Endothelial cell of umbilical vein (primary cell): ENCODE measurements around the gene SPAG5. TPM values are rescaled to one million over a fixed set of nuclear protein-coding genes. Genes with fewer than 3 reads are reported as not detected.
A peak's percentile ranks its signal among the peaks of the same experiment; 100 is the strongest.

Source experiments
- BruUV-seq: library from RNA; stranded (reverse); fragments of 400-500 nt; replicated peaks from 2 replicates; lab custom pipeline; 2021; lab: Mats Ljungman, UMichigan
- CTCF ChIA-PET: fragments of 300-600, 350-600 bp; sonication (Branson Sonifier 250); formaldehyde crosslinking; loops from one replicate; lab custom pipeline; 2021; ENCODE audit warnings: antibody characterized with exemption, inconsistent platforms; lab: Charles Lee
- POLR2A ChIA-PET: fragments of 300-600, 350-600 bp; sonication (Branson Sonifier 250); formaldehyde crosslinking; loops from one replicate; lab custom pipeline; 2021; ENCODE audit warnings: antibody characterized with exemption, inconsistent platforms; lab: Charles Lee
- DNase-seq: peaks from one replicate; pipeline ENCODE4 v3.0.0-alpha.2; 2011; ENCODE audit warnings: low read depth, low spot score
- FAIRE-seq: peaks from 2 replicates; lab custom pipeline; 2011; peaks lifted over from hg19 to GRCh38; lab: Jason Lieb, UNC
- H2AFZ ChIP-seq: 2 replicates; pipeline ENCODE4 v1.6.0; 2012; ENCODE audit warnings: low read depth, low read length, control low read depth, inconsistent platforms
- H3K27ac ChIP-seq: 2 replicates; pipeline ENCODE4 v1.5.1; 2011; ENCODE audit warnings: low read depth, mild to moderate bottlenecking, control low read depth, low read length, moderate library complexity; ENCODE audit not compliant: insufficient read depth
- H3K27me3 ChIP-seq, 2 experiments: 2 replicates each; pipeline versions ENCODE4 v1.6.0 to v1.6.1; 2011; ENCODE audit warnings: low read length in 2 of 2, mixed read lengths in 1 of 2; ENCODE audit not compliant: control insufficient read depth in 2 of 2, insufficient read depth in 2 of 2
- H3K36me3 ChIP-seq, 2 experiments: 2 replicates in 1 of 2; 3 replicates in 1 of 2; pipeline ENCODE4 v1.5.1; 2011; ENCODE audit warnings: low read length in 2 of 2, mild to moderate bottlenecking in 1 of 2, moderate library complexity in 1 of 2; ENCODE audit not compliant: control insufficient read depth in 2 of 2, insufficient read depth in 2 of 2; ENCODE audit errors: extremely low read depth in 1 of 2
- H3K4me1 ChIP-seq: 3 replicates; pipeline ENCODE4 v1.5.1; 2011; ENCODE audit warnings: mild to moderate bottlenecking, low read length; ENCODE audit not compliant: control insufficient read depth, insufficient read depth; ENCODE audit errors: extremely low read depth
- H3K4me2 ChIP-seq: 2 replicates; pipeline ENCODE4 v1.6.1; 2011; ENCODE audit warnings: low read length, control low read depth, mixed read lengths; ENCODE audit not compliant: insufficient read depth
- H3K4me3 ChIP-seq, 3 experiments: fragments of 200-600 bp in 1 of 3; sonication (generic), shearing (Covaris generic) in 1 of 3; replicated peaks in 1 of 3; 2 replicates each; pipeline ENCODE4 v1.5.1; 2011 to 2016; ENCODE audit warnings: control low read depth in 3 of 3, low read length in 3 of 3, mild to moderate bottlenecking in 2 of 3, inconsistent platforms in 1 of 3, low read depth in 1 of 3, moderate library complexity in 1 of 3; ENCODE audit not compliant: insufficient read depth in 1 of 3
- H3K79me2 ChIP-seq: 2 replicates; pipeline ENCODE4 v1.6.0; 2012; ENCODE audit warnings: low read length, inconsistent platforms; ENCODE audit not compliant: control insufficient read depth, insufficient read depth
- H3K9ac ChIP-seq: replicated peaks from 2 replicates; pipeline ENCODE3; 2011; ENCODE audit warnings: low read length, control low read depth; ENCODE audit not compliant: insufficient read depth; ENCODE audit errors: extremely low read depth
- H3K9me1 ChIP-seq: replicated peaks from 3 replicates; pipeline ENCODE4 v1.6.0; 2011; ENCODE audit warnings: mild to moderate bottlenecking, low read length; ENCODE audit not compliant: control insufficient read depth, insufficient read depth; ENCODE audit errors: extremely low read depth
- H3K9me3 ChIP-seq: replicated peaks from 2 replicates; pipeline ENCODE4 v1.5.1; 2012; ENCODE audit warnings: low read length, inconsistent platforms; ENCODE audit not compliant: control insufficient read depth, insufficient read depth
- H4K20me1 ChIP-seq: replicated peaks from 2 replicates; pipeline ENCODE3; 2011; ENCODE audit warnings: mild to moderate bottlenecking, low read length; ENCODE audit not compliant: control insufficient read depth, insufficient read depth; ENCODE audit errors: extremely low read depth
- CTCF ChIP-seq, 2 donors: IDR thresholded peaks; 1 replicate in 1 of 2; 2 replicates in 1 of 2; pipeline ENCODE4 v1.5.1; 2011; ENCODE audit warnings: low read length in 2 of 2, mild to moderate bottlenecking in 2 of 2, moderate library complexity in 2 of 2, control low read depth in 1 of 2, inconsistent platforms in 1 of 2, low read depth in 1 of 2; ENCODE audit not compliant: insufficient read depth in 1 of 2; ENCODE audit errors: extremely low read depth in 1 of 2
- EZH2 ChIP-seq: IDR thresholded peaks from 2 replicates; pipeline ENCODE4 v1.6.1; 2012; ENCODE audit warnings: borderline replicate concordance, low read depth, mild to moderate bottlenecking, moderate library complexity, low read length, inconsistent platforms; ENCODE audit not compliant: severe bottlenecking
- FOS ChIP-seq: IDR thresholded peaks from 2 replicates; pipeline ENCODE4 v1.6.1; 2011; ENCODE audit warnings: mild to moderate bottlenecking, low read length, moderate library complexity, borderline replicate concordance; ENCODE audit not compliant: insufficient read depth
- GATA2 ChIP-seq: IDR thresholded peaks from 2 replicates; pipeline ENCODE4 v1.7.0; 2011; ENCODE audit warnings: low read depth, mild to moderate bottlenecking, moderate library complexity, mixed read lengths, low read length; ENCODE audit not compliant: insufficient read length, insufficient read depth
- JUN ChIP-seq: IDR thresholded peaks from 2 replicates; pipeline ENCODE4 v1.6.1; 2011; ENCODE audit warnings: borderline replicate concordance, low read depth; ENCODE audit not compliant: insufficient read length, insufficient read depth
- MAX ChIP-seq: IDR thresholded peaks from 2 replicates; pipeline ENCODE4 v1.6.1; 2011; ENCODE audit not compliant: insufficient read depth, insufficient read length
- MYC ChIP-seq: IDR thresholded peaks from one replicate; pipeline ENCODE4 v1.6.1; 2011; ENCODE audit warnings: mild to moderate bottlenecking, low read depth, low read length
- POLR2A ChIP-seq: IDR thresholded peaks from 2 replicates; pipeline ENCODE4 v1.6.1; 2012; ENCODE audit warnings: low read depth, mild to moderate bottlenecking, control low read depth, low read length
- POLR2AphosphoS5 ChIP-seq: IDR thresholded peaks from 2 replicates; pipeline ENCODE4 v1.6.1; 2012; ENCODE audit warnings: low read depth, mild to moderate bottlenecking, control low read depth, low read length, moderate library complexity; ENCODE audit not compliant: insufficient read depth
- dilution Hi-C: fragments of 300-500 bp; cut with MboI; formaldehyde crosslinking; loops from one replicate; pipeline ENCODE4 v1.15.0; 2019; ENCODE audit warnings: low sequenced_read_pairs; ENCODE audit not compliant: extremely low pct_ligation_motif_present
- intact Hi-C: fragments of 100-400 bp; cut with micrococcal nuclease; formaldehyde crosslinking; loops from one replicate; pipeline ENCODE4 v1.10.0; 2022
- polyA plus RNA-seq, 4 experiments: library from polyadenylated mRNA; depleted of rRNA in 3 of 4; stranded (reverse) in 3 of 4; unstranded in 1 of 4; fragments of >200 nt; gene quantifications; 2 replicates each; pipeline versions ENCODE4 v1.2.1 to v1.2.3, GENCODE V29; 2011 to 2012; ENCODE audit warnings: missing spikeins in 1 of 4
- total RNA-seq: library from RNA; stranded (reverse); gene quantifications from 2 replicates; pipeline ENCODE4 v1.2.3, GENCODE V29; 2021

The SPAG5 gene
- total and polyA plus RNA-seq, 2 donors (not counting 3 experiments of a cell fraction or from before 2014, with no cell fraction given) = 31.7 to 85.4 TPM

GRCh38 chr17:28551421-28552175 is 47.2 kb downstream of the SPAG5 start:
- TF ChIP-seq GATA2 = no peak
- no peak for TF ChIP-seq CTCF (IDR thresholded peaks at IDR 0.05; ENCODE audit: extremely low read depth in 1 of 2, insufficient read depth in 1 of 2, low read depth in 1 of 2, low read length in 2 of 2)
- no peak for TF ChIP-seq POLR2AphosphoS5
- BruUV-seq = no TSS peak
- FAIRE-seq (peak; percentile 46), DNase-seq (peak; percentile 24)
- H3K9me3 ChIP-seq = no peaks in the 10 kb centered on the region
- H3K9ac ChIP-seq = no peak overlapping the region
- ChIA-PET CTCF (interaction anchor here (1.7 to 1.9 kb wide), 2 partner anchors 10 to 19 kb away, joined by 4 to 7 read pairs; partner anchors contain the start of gene PIGS), POLR2A (no interaction called here)
- peak overlapping the region; percentile 59 to 77 (median 64) for H3K4me3 ChIP-seq
- dilution Hi-C loops (no loop called here), intact Hi-C loops (loop anchor here (2.0 kb wide), 1 partner anchor 19 kb away; the partner anchor contains the start of gene PIGS)
- no peaks in the 10 kb centered on the region for H3K9me1 ChIP-seq
- peaks cover 6% of the 10 kb centered on the region for H3K4me1 ChIP-seq
- peak overlapping the region; percentile 72 for H3K4me2 ChIP-seq
- H3K27ac ChIP-seq = no peak overlapping the region
- no peaks in the 10 kb centered on the region for H3K27me3 ChIP-seq
- H3K36me3 ChIP-seq = peaks cover 0 to 22% of the 10 kb centered on the region in 2 experiments
- H4K20me1 ChIP-seq = no peaks in the 10 kb centered on the region
- H2AFZ ChIP-seq = peak overlapping the region; percentile 47
- H3K79me2 ChIP-seq = no peaks in the 10 kb centered on the region

GRCh38 chr17:28550858-28551257 is 48.0 kb downstream of the SPAG5 start:
- no peak overlapping the region for H3K4me2 ChIP-seq
- no peak overlapping the region for H3K27ac ChIP-seq
- H3K36me3 ChIP-seq = peaks cover 0 to 20% of the 10 kb centered on the region in 2 experiments
- TF ChIP-seq EZH2 = no peak
- TF ChIP-seq JUN = no peak
- no peak for TF ChIP-seq POLR2A
- TF ChIP-seq MAX = no peak
- no peak for TF ChIP-seq FOS
- no peak for TF ChIP-seq CTCF (IDR thresholded peaks at IDR 0.05; ENCODE audit: extremely low read depth in 1 of 2, insufficient read depth in 1 of 2, low read depth in 1 of 2, low read length in 2 of 2)
- TF ChIP-seq GATA2 = no peak
- TF ChIP-seq MYC = no peak
- TF ChIP-seq POLR2AphosphoS5 = no peak
- no peaks in the 10 kb centered on the region for H3K9me1 ChIP-seq
- intact Hi-C loops = no loop called here
- H3K9ac ChIP-seq = no peak overlapping the region
- FAIRE-seq (no peak), DNase-seq (no peak)
- peaks cover 6% of the 10 kb centered on the region for H3K4me1 ChIP-seq
- H3K79me2 ChIP-seq = no peaks in the 10 kb centered on the region
- H3K4me3 ChIP-seq = no peak overlapping the region
- no peak overlapping the region for H2AFZ ChIP-seq
- no peaks in the 10 kb centered on the region for H4K20me1 ChIP-seq
- H3K9me3 ChIP-seq = no peaks in the 10 kb centered on the region
- no peaks in the 10 kb centered on the region for H3K27me3 ChIP-seq
- dilution Hi-C loops = no loop called here
- no TSS peak for BruUV-seq
- POLR2A ChIA-PET = no interaction called here
- CTCF ChIA-PET = interaction anchor here (1.5 to 1.9 kb wide), 3 partner anchors 10 to 62 kb away, joined by 4 to 7 read pairs (median 5); partner anchors contain the start of gene PIGS
